Loucy (cell line): ENCODE results near the gene ST3GAL6.

ENCODE experiments used
- H2AFZ ChIP-seq: fragments of 200-600 bp; sonication (generic); 2 replicates; pipeline ENCODE4 v1.6.0; 2016; ENCODE audit warnings: antibody characterized with exemption, mild to moderate bottlenecking, low read length, moderate library complexity
- H3F3A ChIP-seq: fragments of 200-600 bp; 2 replicates; pipeline ENCODE4 v1.6.0; 2016; ENCODE audit warnings: antibody characterized with exemption, low read depth, mild to moderate bottlenecking
- H3K27me3 ChIP-seq: fragments of 200-600 bp; sonication (generic); 2 replicates; pipeline ENCODE4 v1.6.1; 2014; ENCODE audit warnings: low read length, mild to moderate bottlenecking; ENCODE audit not compliant: insufficient read depth, poor library complexity, severe bottlenecking
- H3K36me3 ChIP-seq: fragments of 200-600 bp; sonication (generic); 2 replicates; pipeline ENCODE4 v1.6.1; 2016; ENCODE audit warnings: low read length; ENCODE audit not compliant: insufficient read depth
- H3K4me1 ChIP-seq: fragments of 200-600 bp; sonication (generic); 2 replicates; pipeline ENCODE4 v1.5.1; 2014; ENCODE audit warnings: low read length, mild to moderate bottlenecking; ENCODE audit not compliant: insufficient read depth, poor library complexity, severe bottlenecking
- H3K4me2 ChIP-seq: fragments of 200-600 bp; sonication (generic); 2 replicates; pipeline ENCODE4 v1.6.0; 2014; ENCODE audit warnings: antibody characterized with exemption, low read length, low read depth, mild to moderate bottlenecking; ENCODE audit not compliant: poor library complexity, severe bottlenecking
- H3K4me3 ChIP-seq: fragments of 200-600 bp; sonication (generic); 2 replicates; pipeline ENCODE4 v1.5.1; 2014; ENCODE audit warnings: low read length, mild to moderate bottlenecking, mixed read lengths; ENCODE audit not compliant: poor library complexity, severe bottlenecking
- H3K79me2 ChIP-seq: fragments of 200-600 bp; sonication (generic); 2 replicates; pipeline ENCODE4 v1.6.1; 2014; ENCODE audit warnings: low read length; ENCODE audit not compliant: insufficient read depth
- H3K9ac ChIP-seq: fragments of 200-600 bp; sonication (generic); 2 replicates; pipeline ENCODE4 v1.6.0; 2014; ENCODE audit warnings: mild to moderate bottlenecking, low read depth, low read length, moderate library complexity; ENCODE audit not compliant: poor library complexity, severe bottlenecking
- H3K9me2 ChIP-seq: fragments of 200-600 bp; sonication (generic); replicated peaks from 2 replicates; pipeline ENCODE4 v1.6.1; 2016; ENCODE audit warnings: low read depth, low read length, mixed read lengths
- H3K9me3 ChIP-seq: fragments of 200-600 bp; sonication (generic); 2 replicates; pipeline ENCODE4 v1.6.1; 2014; ENCODE audit warnings: mild to moderate bottlenecking, antibody characterized with exemption, low read length, low read depth; ENCODE audit not compliant: insufficient read depth
- H4K20me1 ChIP-seq: fragments of 200-600 bp; sonication (generic); 2 replicates; pipeline ENCODE4 v1.6.0; 2014; ENCODE audit warnings: antibody characterized with exemption, low read length, mild to moderate bottlenecking; ENCODE audit not compliant: insufficient read depth, poor library complexity, severe bottlenecking
- EZH2phosphoT487 ChIP-seq: fragments of 200-600 bp; IDR thresholded peaks from 2 replicates; pipeline ENCODE4 v1.6.1; 2018; ENCODE audit warnings: antibody characterized with exemption, mild to moderate bottlenecking, moderate library complexity, borderline replicate concordance
- TF ChIP-seq, protein P1 (sequence below): fragments of 200-600 bp; sonication (generic); conservative IDR thresholded peaks from 2 replicates; pipeline ENCODE4 v1.5.1; 2014; ENCODE audit warnings: mild to moderate bottlenecking, antibody characterized with exemption, low read length

Gene ST3GAL6

GRCh38 chr3:98733812-98734281 is 29.3 kb upstream of the ST3GAL6 start:
- no peaks in the 10 kb centered on the region for H4K20me1 ChIP-seq
- H2AFZ ChIP-seq: peak overlapping the region; percentile 83
- no peaks in the 10 kb centered on the region for H3K79me2 ChIP-seq
- H3K9me3 ChIP-seq: no peaks in the 10 kb centered on the region
- H3F3A ChIP-seq: no peaks in the 10 kb centered on the region
- H3K9me2 ChIP-seq: no peaks in the 10 kb centered on the region
- H3K36me3 ChIP-seq: no peaks in the 10 kb centered on the region
- TF ChIP-seq EZH2phosphoT487: no peak
- TF ChIP-seq, protein P1, sequence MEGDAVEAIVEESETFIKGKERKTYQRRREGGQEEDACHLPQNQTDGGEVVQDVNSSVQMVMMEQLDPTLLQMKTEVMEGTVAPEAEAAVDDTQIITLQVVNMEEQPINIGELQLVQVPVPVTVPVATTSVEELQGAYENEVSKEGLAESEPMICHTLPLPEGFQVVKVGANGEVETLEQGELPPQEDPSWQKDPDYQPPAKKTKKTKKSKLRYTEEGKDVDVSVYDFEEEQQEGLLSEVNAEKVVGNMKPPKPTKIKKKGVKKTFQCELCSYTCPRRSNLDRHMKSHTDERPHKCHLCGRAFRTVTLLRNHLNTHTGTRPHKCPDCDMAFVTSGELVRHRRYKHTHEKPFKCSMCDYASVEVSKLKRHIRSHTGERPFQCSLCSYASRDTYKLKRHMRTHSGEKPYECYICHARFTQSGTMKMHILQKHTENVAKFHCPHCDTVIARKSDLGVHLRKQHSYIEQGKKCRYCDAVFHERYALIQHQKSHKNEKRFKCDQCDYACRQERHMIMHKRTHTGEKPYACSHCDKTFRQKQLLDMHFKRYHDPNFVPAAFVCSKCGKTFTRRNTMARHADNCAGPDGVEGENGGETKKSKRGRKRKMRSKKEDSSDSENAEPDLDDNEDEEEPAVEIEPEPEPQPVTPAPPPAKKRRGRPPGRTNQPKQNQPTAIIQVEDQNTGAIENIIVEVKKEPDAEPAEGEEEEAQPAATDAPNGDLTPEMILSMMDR: no peak
- H3K4me3 ChIP-seq: peak overlapping the region; percentile 70
- H3K27me3 ChIP-seq: peaks cover 40% of the 10 kb centered on the region
- H3K9ac ChIP-seq: no peak overlapping the region
- H3K4me1 ChIP-seq: peaks cover 20% of the 10 kb centered on the region
- peak overlapping the region; percentile 75 for H3K4me2 ChIP-seq

DNA sequence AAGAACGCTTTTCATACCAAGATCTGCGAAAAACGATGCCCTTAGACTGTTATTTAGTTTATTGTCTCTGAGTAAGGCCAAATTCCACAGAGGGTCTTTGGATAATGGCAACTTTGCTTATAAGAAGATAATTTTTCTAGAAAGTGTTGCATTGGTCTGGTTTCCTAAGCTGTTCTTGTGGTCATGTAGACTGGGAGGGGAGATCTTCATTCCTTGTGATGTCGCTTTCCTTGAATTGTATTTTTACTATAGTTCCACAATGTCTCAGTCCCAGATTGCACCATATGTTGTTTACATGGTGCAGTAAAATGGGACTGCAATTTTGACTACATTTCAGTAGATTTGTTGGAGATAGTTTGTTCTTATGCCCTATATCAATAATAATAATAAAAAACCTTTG is 28.8 kb upstream of the ST3GAL6 start:
- no peaks in the 10 kb centered on the region for H4K20me1 ChIP-seq
- H3K4me3 ChIP-seq: no peak overlapping the region
- no peak overlapping the region for H2AFZ ChIP-seq
- H3K27me3 ChIP-seq: peaks cover 40% of the 10 kb centered on the region
- no peaks in the 10 kb centered on the region for H3F3A ChIP-seq
- no peak for TF ChIP-seq EZH2phosphoT487
- TF ChIP-seq, protein P1: no peak
- peaks cover 20% of the 10 kb centered on the region for H3K4me1 ChIP-seq
- H3K9me2 ChIP-seq: no peaks in the 10 kb centered on the region
- H3K36me3 ChIP-seq: no peaks in the 10 kb centered on the region
- no peaks in the 10 kb centered on the region for H3K9me3 ChIP-seq
- no peak overlapping the region for H3K9ac ChIP-seq
- no peak overlapping the region for H3K4me2 ChIP-seq
- H3K79me2 ChIP-seq: no peaks in the 10 kb centered on the region

DNA sequence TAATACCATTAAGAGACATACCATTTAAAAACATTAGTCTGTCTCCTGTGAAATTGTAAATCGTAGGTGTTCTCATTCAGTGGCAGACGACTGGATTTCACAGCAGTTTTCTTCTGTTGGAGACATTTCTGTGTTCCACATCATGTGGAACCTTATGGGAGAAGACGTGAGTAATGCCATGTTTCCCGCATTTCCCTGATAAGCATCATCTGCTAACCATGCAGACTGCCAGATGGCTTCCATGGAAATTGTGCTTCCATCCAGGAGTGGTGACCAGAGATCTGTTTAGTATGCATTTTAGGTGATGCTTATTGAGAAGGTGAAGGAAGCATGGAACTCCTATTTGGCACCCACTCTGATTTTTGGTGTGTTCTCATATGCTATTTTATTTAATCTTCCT is 28.4 kb upstream of the ST3GAL6 start:
- Histone ChIP-seq H3K36me3 (no peaks in the 10 kb centered on the region), H2AFZ (no peak overlapping the region), H3K9me3 (no peaks in the 10 kb centered on the region), H3K9ac (no peak overlapping the region), H3K27me3 (peaks cover 40% of the 10 kb centered on the region), H3K9me2 (no peaks in the 10 kb centered on the region), H3F3A (no peaks in the 10 kb centered on the region), H3K4me1 (peaks cover 20% of the 10 kb centered on the region), H3K79me2 (no peaks in the 10 kb centered on the region), H3K4me2 (no peak overlapping the region), H3K4me3 (no peak overlapping the region), H4K20me1 (no peaks in the 10 kb centered on the region)
- TF ChIP-seq EZH2phosphoT487: no peak
- TF ChIP-seq, protein P1: no peak
